ENCODE results near the gene PHF24.

The PHF24 gene

GRCh38 chr9:34982361-34982760 lies 24.3 kb downstream of the PHF24 start:
- in situ Hi-C loops (cut with MboI; ENCODE audit: low sequenced_read_pairs) = no loop called here

- in situ Hi-C loops (cut with MboI; ENCODE audit: low sequenced_read_pairs) = no loop called here
Observed at GRCh38 chr9:34983209-34983608, 25.1 kb downstream of the PHF24 start.

- in situ Hi-C loops (cut with MboI; ENCODE audit: low sequenced_read_pairs) = no loop called here
Observed at GRCh38 chr9:34984049-34984448, 26.0 kb downstream of the PHF24 start.

- in situ Hi-C loops (cut with MboI; ENCODE audit: low sequenced_read_pairs) = no loop called here
Observed at GRCh38 chr9:34985311-34985899, 27.3 kb downstream of the PHF24 start.

- in situ Hi-C loops (cut with MboI; ENCODE audit: low sequenced_read_pairs) = no loop called here
Observed at GRCh38 chr9:34986540-34987047, 28.5 kb downstream of the PHF24 start.

- in situ Hi-C loops (cut with MboI; ENCODE audit: low sequenced_read_pairs) = no loop called here
Observed at GRCh38 chr9:34987160-34987901, 29.2 kb downstream of the PHF24 start.

GRCh38 chr9:34988218-34989002 lies 30.3 kb downstream of the PHF24 start:
- in situ Hi-C loops (cut with MboI; ENCODE audit: low sequenced_read_pairs) = no loop called here

GRCh38 chr9:34989003-34989945 lies 31.2 kb downstream of the PHF24 start, which contains the start of gene DNAJB5:
DNAJB5 (plus strand) TSS chr9:34989745; CDS start chr9:34990631, 886 bp downstream.
- in situ Hi-C loops (cut with MboI; ENCODE audit: low sequenced_read_pairs) = no loop called here

GRCh38 chr9:34989946-34990635 lies 32.0 kb downstream of the PHF24 start:
- in situ Hi-C loops (cut with MboI; ENCODE audit: low sequenced_read_pairs) = no loop called here

GRCh38 chr9:34990908-34991606 lies 33.0 kb downstream of the PHF24 start:
- in situ Hi-C loops (cut with MboI; ENCODE audit: low sequenced_read_pairs) = no loop called here

GRCh38 chr9:34991607-34992375 lies 33.7 kb downstream of the PHF24 start:
- in situ Hi-C loops (cut with MboI; ENCODE audit: low sequenced_read_pairs) = no loop called here

- in situ Hi-C loops (cut with MboI; ENCODE audit: low sequenced_read_pairs) = no loop called here
Observed at GRCh38 chr9:34992376-34992951, 34.4 kb downstream of the PHF24 start.

GRCh38 chr9:34993502-34994259 lies 35.6 kb downstream of the PHF24 start:
- in situ Hi-C loops (cut with MboI; ENCODE audit: low sequenced_read_pairs) = no loop called here

- in situ Hi-C loops (cut with MboI; ENCODE audit: low sequenced_read_pairs) = no loop called here
Observed at GRCh38 chr9:34994260-34994899, 36.3 kb downstream of the PHF24 start.

- in situ Hi-C loops (cut with MboI; ENCODE audit: low sequenced_read_pairs) = no loop called here
Observed at GRCh38 chr9:34994900-34995669, 37.0 kb downstream of the PHF24 start.

- in situ Hi-C loops (cut with MboI; ENCODE audit: low sequenced_read_pairs) = no loop called here
Observed at GRCh38 chr9:34995670-34996060, 37.6 kb downstream of the PHF24 start.

All from HL-60/S4 (cell line).